Lung microvascular endothelial cell (primary cell): Measurements from ENCODE around the gene AP5Z1. TPM values are rescaled to one million over a fixed set of nuclear protein-coding genes. Genes with fewer than 3 reads are reported as not detected.
A peak's percentile ranks its signal among the peaks of the same experiment; 100 is the strongest.

Experiments
- DNase-seq, 2 donors: peaks; one replicate each; pipeline versions ENCODE4 v3.0.0 to v3.0.0-alpha.2; 2010; ENCODE audit warnings: low read depth in 2 of 2
- total RNA-seq: library from RNA; depleted of rRNA; stranded (reverse); fragments of >200 nt; gene quantifications from 2 replicates; pipeline ENCODE4 v1.2.1, GENCODE V29; 2014

AP5Z1 gene
- total RNA-seq, 1 donor from 2014 or later = 20.2 TPM

- DNase-seq = no peak
These were observed 30.0 kb upstream of the AP5Z1 start for GRCh38 chr7:4745265-4745919.

- DNase-seq = peak; percentile 74 to 83
These were observed 29.2 kb upstream of the AP5Z1 start for GRCh38 chr7:4745971-4746919.

GRCh38 chr7:4747013-4747412 lies 28.4 kb upstream of the AP5Z1 start:
- DNase-seq = peak; percentile 18 to 38

GRCh38 chr7:4747746-4748145 lies 27.7 kb upstream of the AP5Z1 start:
- DNase-seq = no peak

- peak; percentile 86 to 89 for DNase-seq
These were observed 27.2 kb upstream of the AP5Z1 start for GRCh38 chr7:4748231-4748681.

- no peak for DNase-seq
These were observed 26.1 kb upstream of the AP5Z1 start for GRCh38 chr7:4749363-4749762.

- no peak for DNase-seq
These were observed 25.6 kb upstream of the AP5Z1 start for GRCh38 chr7:4749798-4750197.

GRCh38 chr7:4751398-4751947 lies 23.9 kb upstream of the AP5Z1 start:
- no peak for DNase-seq

- peak; percentile 64 to 82 for DNase-seq
These were observed 21.6 kb upstream of the AP5Z1 start for GRCh38 chr7:4753598-4754432.

GRCh38 chr7:4754433-4755010 lies 20.9 kb upstream of the AP5Z1 start:
- no peak for DNase-seq

- DNase-seq = no peak
These were observed 20.4 kb upstream of the AP5Z1 start for GRCh38 chr7:4755045-4755444.

GRCh38 chr7:4758111-4758510 lies 17.3 kb upstream of the AP5Z1 start:
- DNase-seq = no peak

- no peak for DNase-seq
These were observed 16.6 kb upstream of the AP5Z1 start for GRCh38 chr7:4758791-4759190.

- no peak for DNase-seq
These were observed 16.2 kb upstream of the AP5Z1 start for GRCh38 chr7:4759211-4759610.

GRCh38 chr7:4760952-4761351 lies 14.5 kb upstream of the AP5Z1 start:
- no peak for DNase-seq

- no peak for DNase-seq
These were observed 13.0 kb upstream of the AP5Z1 start for GRCh38 chr7:4762121-4763055.

GRCh38 chr7:4763091-4763793 lies 12.2 kb upstream of the AP5Z1 start:
- DNase-seq = no peak

- no peak for DNase-seq
These were observed 11.6 kb upstream of the AP5Z1 start for GRCh38 chr7:4763794-4764185.

- DNase-seq = no peak
These were observed 10.9 kb upstream of the AP5Z1 start for GRCh38 chr7:4764402-4765007.
